Endothelial cell of umbilical vein (primary cell): ENCODE measurements around the gene EEA1. TPM values are rescaled to one million over a fixed set of nuclear protein-coding genes. Genes with fewer than 3 reads are reported as not detected.

Experiments used
- BruUV-seq: library from RNA; stranded (reverse); fragments of 400-500 nt; replicated peaks from 2 replicates; lab custom pipeline; 2021; lab: Mats Ljungman, UMichigan
- CTCF ChIA-PET: fragments of 300-600, 350-600 bp; sonication (Branson Sonifier 250); formaldehyde crosslinking; loops from one replicate; lab custom pipeline; 2021; ENCODE audit warnings: antibody characterized with exemption, inconsistent platforms; lab: Charles Lee
- POLR2A ChIA-PET: fragments of 300-600, 350-600 bp; sonication (Branson Sonifier 250); formaldehyde crosslinking; loops from one replicate; lab custom pipeline; 2021; ENCODE audit warnings: antibody characterized with exemption, inconsistent platforms; lab: Charles Lee
- DNase-seq: peaks from one replicate; pipeline ENCODE4 v3.0.0-alpha.2; 2011; ENCODE audit warnings: low read depth, low spot score
- FAIRE-seq: peaks from 2 replicates; lab custom pipeline; 2011; peaks lifted over from hg19 to GRCh38; lab: Jason Lieb, UNC
- H2AFZ ChIP-seq: 2 replicates; pipeline ENCODE4 v1.6.0; 2012; ENCODE audit warnings: low read depth, low read length, control low read depth, inconsistent platforms
- H3K27ac ChIP-seq: 2 replicates; pipeline ENCODE4 v1.5.1; 2011; ENCODE audit warnings: low read depth, mild to moderate bottlenecking, control low read depth, low read length, moderate library complexity; ENCODE audit not compliant: insufficient read depth
- H3K27me3 ChIP-seq, 2 experiments: 2 replicates each; pipeline versions ENCODE4 v1.6.0 to v1.6.1; 2011; ENCODE audit warnings: low read length in 2 of 2, mixed read lengths in 1 of 2; ENCODE audit not compliant: control insufficient read depth in 2 of 2, insufficient read depth in 2 of 2
- H3K36me3 ChIP-seq, 2 experiments: 2 replicates in 1 of 2; 3 replicates in 1 of 2; pipeline ENCODE4 v1.5.1; 2011; ENCODE audit warnings: low read length in 2 of 2, mild to moderate bottlenecking in 1 of 2, moderate library complexity in 1 of 2; ENCODE audit not compliant: control insufficient read depth in 2 of 2, insufficient read depth in 2 of 2; ENCODE audit errors: extremely low read depth in 1 of 2
- H3K4me1 ChIP-seq: 3 replicates; pipeline ENCODE4 v1.5.1; 2011; ENCODE audit warnings: mild to moderate bottlenecking, low read length; ENCODE audit not compliant: control insufficient read depth, insufficient read depth; ENCODE audit errors: extremely low read depth
- H3K4me2 ChIP-seq: 2 replicates; pipeline ENCODE4 v1.6.1; 2011; ENCODE audit warnings: low read length, control low read depth, mixed read lengths; ENCODE audit not compliant: insufficient read depth
- H3K4me3 ChIP-seq, 3 experiments: fragments of 200-600 bp in 1 of 3; sonication (generic), shearing (Covaris generic) in 1 of 3; replicated peaks in 1 of 3; 2 replicates each; pipeline ENCODE4 v1.5.1; 2011 to 2016; ENCODE audit warnings: control low read depth in 3 of 3, low read length in 3 of 3, mild to moderate bottlenecking in 2 of 3, inconsistent platforms in 1 of 3, low read depth in 1 of 3, moderate library complexity in 1 of 3; ENCODE audit not compliant: insufficient read depth in 1 of 3
- H3K79me2 ChIP-seq: 2 replicates; pipeline ENCODE4 v1.6.0; 2012; ENCODE audit warnings: low read length, inconsistent platforms; ENCODE audit not compliant: control insufficient read depth, insufficient read depth
- H3K9ac ChIP-seq: replicated peaks from 2 replicates; pipeline ENCODE3; 2011; ENCODE audit warnings: low read length, control low read depth; ENCODE audit not compliant: insufficient read depth; ENCODE audit errors: extremely low read depth
- H3K9me1 ChIP-seq: replicated peaks from 3 replicates; pipeline ENCODE4 v1.6.0; 2011; ENCODE audit warnings: mild to moderate bottlenecking, low read length; ENCODE audit not compliant: control insufficient read depth, insufficient read depth; ENCODE audit errors: extremely low read depth
- H3K9me3 ChIP-seq: replicated peaks from 2 replicates; pipeline ENCODE4 v1.5.1; 2012; ENCODE audit warnings: low read length, inconsistent platforms; ENCODE audit not compliant: control insufficient read depth, insufficient read depth
- H4K20me1 ChIP-seq: replicated peaks from 2 replicates; pipeline ENCODE3; 2011; ENCODE audit warnings: mild to moderate bottlenecking, low read length; ENCODE audit not compliant: control insufficient read depth, insufficient read depth; ENCODE audit errors: extremely low read depth
- EZH2 ChIP-seq: IDR thresholded peaks from 2 replicates; pipeline ENCODE4 v1.6.1; 2012; ENCODE audit warnings: borderline replicate concordance, low read depth, mild to moderate bottlenecking, moderate library complexity, low read length, inconsistent platforms; ENCODE audit not compliant: severe bottlenecking
- FOS ChIP-seq: IDR thresholded peaks from 2 replicates; pipeline ENCODE4 v1.6.1; 2011; ENCODE audit warnings: mild to moderate bottlenecking, low read length, moderate library complexity, borderline replicate concordance; ENCODE audit not compliant: insufficient read depth
- GATA2 ChIP-seq: IDR thresholded peaks from 2 replicates; pipeline ENCODE4 v1.7.0; 2011; ENCODE audit warnings: low read depth, mild to moderate bottlenecking, moderate library complexity, mixed read lengths, low read length; ENCODE audit not compliant: insufficient read length, insufficient read depth
- JUN ChIP-seq: IDR thresholded peaks from 2 replicates; pipeline ENCODE4 v1.6.1; 2011; ENCODE audit warnings: borderline replicate concordance, low read depth; ENCODE audit not compliant: insufficient read length, insufficient read depth
- MYC ChIP-seq: IDR thresholded peaks from one replicate; pipeline ENCODE4 v1.6.1; 2011; ENCODE audit warnings: mild to moderate bottlenecking, low read depth, low read length
- POLR2A ChIP-seq: IDR thresholded peaks from 2 replicates; pipeline ENCODE4 v1.6.1; 2012; ENCODE audit warnings: low read depth, mild to moderate bottlenecking, control low read depth, low read length
- POLR2AphosphoS5 ChIP-seq: IDR thresholded peaks from 2 replicates; pipeline ENCODE4 v1.6.1; 2012; ENCODE audit warnings: low read depth, mild to moderate bottlenecking, control low read depth, low read length, moderate library complexity; ENCODE audit not compliant: insufficient read depth
- dilution Hi-C: fragments of 300-500 bp; cut with MboI; formaldehyde crosslinking; loops from one replicate; pipeline ENCODE4 v1.15.0; 2019; ENCODE audit warnings: low sequenced_read_pairs; ENCODE audit not compliant: extremely low pct_ligation_motif_present
- intact Hi-C: fragments of 100-400 bp; cut with micrococcal nuclease; formaldehyde crosslinking; loops from one replicate; pipeline ENCODE4 v1.10.0; 2022
- polyA plus RNA-seq, 4 experiments: library from polyadenylated mRNA; depleted of rRNA in 3 of 4; stranded (reverse) in 3 of 4; unstranded in 1 of 4; fragments of >200 nt; gene quantifications; 2 replicates each; pipeline versions ENCODE4 v1.2.1 to v1.2.3, GENCODE V29; 2011 to 2012; ENCODE audit warnings: missing spikeins in 1 of 4
- total RNA-seq: library from RNA; stranded (reverse); gene quantifications from 2 replicates; pipeline ENCODE4 v1.2.3, GENCODE V29; 2021
- TF ChIP-seq, protein P1 (sequence below), 2 donors: IDR thresholded peaks; 1 replicate in 1 of 2; 2 replicates in 1 of 2; pipeline ENCODE4 v1.5.1; 2011; ENCODE audit warnings: low read length in 2 of 2, mild to moderate bottlenecking in 2 of 2, moderate library complexity in 2 of 2, control low read depth in 1 of 2, inconsistent platforms in 1 of 2, low read depth in 1 of 2; ENCODE audit not compliant: insufficient read depth in 1 of 2; ENCODE audit errors: extremely low read depth in 1 of 2
- TF ChIP-seq, protein P2 (sequence below): IDR thresholded peaks from 2 replicates; pipeline ENCODE4 v1.6.1; 2011; ENCODE audit not compliant: insufficient read depth, insufficient read length

Gene EEA1
- total and polyA plus RNA-seq, 2 donors (not counting 3 experiments of a cell fraction or from before 2014, with no cell fraction given) = 2.6 to 38.8 TPM

DNA sequence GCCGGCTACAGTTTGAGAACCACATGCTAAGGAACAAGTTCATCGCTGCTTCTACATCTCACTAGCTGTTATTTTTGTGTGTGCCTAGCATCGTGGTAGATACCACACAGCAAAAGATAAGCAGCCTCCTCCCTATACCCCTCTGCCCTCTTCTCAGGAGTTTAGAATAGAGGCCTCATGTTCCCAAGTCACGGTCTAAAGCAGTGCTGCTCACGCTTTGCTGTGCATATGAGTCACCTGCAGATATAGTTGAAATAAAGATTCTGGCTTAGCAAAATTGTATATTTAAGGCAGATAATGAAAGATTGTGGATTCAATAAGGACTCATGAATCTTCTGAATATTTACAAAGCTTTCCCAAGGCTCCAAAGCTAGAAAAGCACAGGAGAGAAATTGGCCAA is 198.3 kb downstream of the EEA1 start:
- no peaks in the 10 kb centered on the region for H4K20me1 ChIP-seq
- no peak for FAIRE-seq
- DNase-seq = no peak
- TF ChIP-seq MYC (no peak), JUN (no peak), FOS (no peak), POLR2A (no peak), POLR2AphosphoS5 (no peak), GATA2 (no peak), EZH2 (no peak)
- TF ChIP-seq, protein P1, sequence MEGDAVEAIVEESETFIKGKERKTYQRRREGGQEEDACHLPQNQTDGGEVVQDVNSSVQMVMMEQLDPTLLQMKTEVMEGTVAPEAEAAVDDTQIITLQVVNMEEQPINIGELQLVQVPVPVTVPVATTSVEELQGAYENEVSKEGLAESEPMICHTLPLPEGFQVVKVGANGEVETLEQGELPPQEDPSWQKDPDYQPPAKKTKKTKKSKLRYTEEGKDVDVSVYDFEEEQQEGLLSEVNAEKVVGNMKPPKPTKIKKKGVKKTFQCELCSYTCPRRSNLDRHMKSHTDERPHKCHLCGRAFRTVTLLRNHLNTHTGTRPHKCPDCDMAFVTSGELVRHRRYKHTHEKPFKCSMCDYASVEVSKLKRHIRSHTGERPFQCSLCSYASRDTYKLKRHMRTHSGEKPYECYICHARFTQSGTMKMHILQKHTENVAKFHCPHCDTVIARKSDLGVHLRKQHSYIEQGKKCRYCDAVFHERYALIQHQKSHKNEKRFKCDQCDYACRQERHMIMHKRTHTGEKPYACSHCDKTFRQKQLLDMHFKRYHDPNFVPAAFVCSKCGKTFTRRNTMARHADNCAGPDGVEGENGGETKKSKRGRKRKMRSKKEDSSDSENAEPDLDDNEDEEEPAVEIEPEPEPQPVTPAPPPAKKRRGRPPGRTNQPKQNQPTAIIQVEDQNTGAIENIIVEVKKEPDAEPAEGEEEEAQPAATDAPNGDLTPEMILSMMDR (IDR thresholded peaks at IDR 0.05; ENCODE audit: extremely low read depth in 1 of 2, insufficient read depth in 1 of 2, low read depth in 1 of 2, low read length in 2 of 2) = no peak
- TF ChIP-seq, protein P2, sequence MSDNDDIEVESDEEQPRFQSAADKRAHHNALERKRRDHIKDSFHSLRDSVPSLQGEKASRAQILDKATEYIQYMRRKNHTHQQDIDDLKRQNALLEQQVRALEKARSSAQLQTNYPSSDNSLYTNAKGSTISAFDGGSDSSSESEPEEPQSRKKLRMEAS = no peak
- H2AFZ ChIP-seq = no peak overlapping the region
- H3K9me1 ChIP-seq = no peaks in the 10 kb centered on the region
- peaks cover 4% of the 10 kb centered on the region for H3K4me1 ChIP-seq
- H3K4me3 ChIP-seq = no peak overlapping the region
- CTCF ChIA-PET = interaction anchor here (1.1 to 2.1 kb wide), 3 partner anchors 9 to 15 kb away, joined by 4 to 6 read pairs (median 6); no protein-coding TSS in a partner anchor
- dilution Hi-C loops (no loop called here), intact Hi-C loops (no loop called here)
- H3K27me3 ChIP-seq = peaks cover 0 to 2% of the 10 kb centered on the region in 2 experiments
- no peaks in the 10 kb centered on the region for H3K79me2 ChIP-seq
- H3K36me3 ChIP-seq = no peaks in the 10 kb centered on the region
- H3K4me2 ChIP-seq = no peak overlapping the region
- POLR2A ChIA-PET = interaction anchor here (0.6 kb wide), 1 partner anchor 9 kb away, joined by 7 read pairs; no protein-coding TSS in a partner anchor
- no peak overlapping the region for H3K9ac ChIP-seq
- no peaks in the 10 kb centered on the region for H3K9me3 ChIP-seq
- H3K27ac ChIP-seq = no peak overlapping the region
- no TSS peak for BruUV-seq
